Activated CD8-positive, alpha-beta memory T cell treated with anti-CD3 and anti-CD28 coated beads, Interleukin-2, amount 10 ng/mL, durations not matched to agents 7 days and 5 days (primary cell): ENCODE measurements around the gene NAXD. TPM values are rescaled to one million over a fixed set of nuclear protein-coding genes. Genes with fewer than 3 reads are reported as not detected.
"Not testable (repeated sequence)": the region's sequence is repeated elsewhere in the genome, so short reads cannot be mapped to it uniquely, and the experiment has no call there.

Source experiments
- ATAC-seq: fragments of 150-1000 bp; cut with Tn5 transposase; one replicate; pipeline ENCODE4 v1.10.0; 2021; ENCODE audit warnings: moderate library complexity
- CTCF ChIA-PET: fragments of 350-600 bp; sonication (Branson Sonifier 250); formaldehyde crosslinking; loops from one replicate; lab custom pipeline; 2021; ENCODE audit warnings: antibody characterized with exemption; lab: Charles Lee
- DNase-seq: peaks from one replicate; pipeline ENCODE4 v3.0.0-alpha.2; 2020
- H3K27ac Mint-ChIP-seq: one replicate; pipeline ENCODE4 v1.8.0; 2021; ENCODE audit warnings: mild to moderate bottlenecking, mixed read lengths
- H3K27me3 Mint-ChIP-seq: one replicate; pipeline ENCODE4 v1.8.0; 2021; ENCODE audit warnings: mixed read lengths
- H3K36me3 Mint-ChIP-seq: one replicate; pipeline ENCODE4 v1.8.0; 2021; ENCODE audit warnings: mild to moderate bottlenecking, mixed read lengths
- H3K4me1 Mint-ChIP-seq: one replicate; pipeline ENCODE4 v1.8.0; 2021; ENCODE audit warnings: mixed read lengths
- H3K4me3 Mint-ChIP-seq: one replicate; pipeline ENCODE4 v1.8.0; 2021; ENCODE audit warnings: mild to moderate bottlenecking, moderate library complexity, mixed read lengths
- H3K9me3 Mint-ChIP-seq: one replicate; pipeline ENCODE4 v1.8.0; 2022; ENCODE audit warnings: low read depth, mixed read lengths
- total RNA-seq, 2 experiments: library from RNA; stranded (reverse); gene quantifications; one replicate each; pipeline ENCODE4 v1.2.3, GENCODE V29; 2021

The NAXD gene
- total RNA-seq, 2 experiments from 2014 or later = 26.3 to 29.5 TPM

GRCh38 chr13:110658218-110658911, 43.0 kb downstream of the NAXD start:
- peak overlapping the region; percentile 26 for H3K27ac Mint-ChIP-seq
- H3K9me3 Mint-ChIP-seq, ATAC-seq, CTCF ChIA-PET, H3K4me3 Mint-ChIP-seq, DNase-seq, H3K27me3 Mint-ChIP-seq: not testable (repeated sequence)
- peaks cover 56% of the 10 kb centered on the region for H3K36me3 Mint-ChIP-seq
- H3K4me1 Mint-ChIP-seq = peaks cover 17% of the 10 kb centered on the region

- peaks cover 67% of the 10 kb centered on the region for H3K36me3 Mint-ChIP-seq
- no peak overlapping the region for H3K4me3 Mint-ChIP-seq
- DNase-seq (no peak), ATAC-seq (no peak)
- H3K4me1 Mint-ChIP-seq = peaks cover 15% of the 10 kb centered on the region
- H3K9me3 Mint-ChIP-seq = peaks cover 5% of the 10 kb centered on the region
- CTCF ChIA-PET = no interaction called here
- H3K27me3 Mint-ChIP-seq = no peaks in the 10 kb centered on the region
- H3K27ac Mint-ChIP-seq = no peak overlapping the region
Observed at GRCh38 chr13:110661256-110661655, 45.9 kb downstream of the NAXD start.

- DNase-seq = no peak
- H3K27ac Mint-ChIP-seq = no peak overlapping the region
- H3K36me3 Mint-ChIP-seq = peaks cover 68% of the 10 kb centered on the region
- peaks cover 5% of the 10 kb centered on the region for H3K9me3 Mint-ChIP-seq
- no peak for ATAC-seq
- H3K27me3 Mint-ChIP-seq = no peaks in the 10 kb centered on the region
- H3K4me1 Mint-ChIP-seq = peaks cover 13% of the 10 kb centered on the region
- CTCF ChIA-PET = no interaction called here
- no peak overlapping the region for H3K4me3 Mint-ChIP-seq
Observed at GRCh38 chr13:110662091-110662490, 46.7 kb downstream of the NAXD start.

- Mint-ChIP-seq H3K4me1 (peaks cover 11% of the 10 kb centered on the region), H3K9me3 (peaks cover 2% of the 10 kb centered on the region), H3K27me3 (no peaks in the 10 kb centered on the region), H3K4me3 (no peak overlapping the region), H3K36me3 (peaks cover 64% of the 10 kb centered on the region), H3K27ac (no peak overlapping the region)
- DNase-seq (no peak), ATAC-seq (no peak)
- CTCF ChIA-PET = no interaction called here
Observed at GRCh38 chr13:110662777-110663443, 47.6 kb downstream of the NAXD start.

GRCh38 chr13:110663491-110663890, 48.1 kb downstream of the NAXD start:
- Mint-ChIP-seq H3K4me1 (peaks cover 5% of the 10 kb centered on the region), H3K27ac (no peak overlapping the region), H3K9me3 (no peaks in the 10 kb centered on the region), H3K27me3 (no peaks in the 10 kb centered on the region), H3K36me3 (peaks cover 59% of the 10 kb centered on the region), H3K4me3 (no peak overlapping the region)
- CTCF ChIA-PET = interaction anchor here (0.7 kb wide), 1 partner anchor 10 kb away, joined by 3 read pairs; no protein-coding TSS in a partner anchor
- DNase-seq = no peak
- ATAC-seq = no peak

- CTCF ChIA-PET = interaction anchor here (0.7 kb wide), 1 partner anchor 10 kb away, joined by 3 read pairs; no protein-coding TSS in a partner anchor
Observed at GRCh38 chr13:110664041-110664440, 48.7 kb downstream of the NAXD start.

GRCh38 chr13:110664673-110665072, 49.3 kb downstream of the NAXD start:
- Mint-ChIP-seq H3K4me3 (no peak overlapping the region), H3K36me3 (peaks cover 59% of the 10 kb centered on the region), H3K27me3 (no peaks in the 10 kb centered on the region), H3K27ac (no peak overlapping the region), H3K9me3 (no peaks in the 10 kb centered on the region), H3K4me1 (peaks cover 2% of the 10 kb centered on the region)
- CTCF ChIA-PET = no interaction called here
- DNase-seq (no peak), ATAC-seq (no peak)

More at GRCh38 chr13:110664041-110664440, 48.7 kb downstream of the NAXD start:
- Mint-ChIP-seq H3K4me3 (no peak overlapping the region), H3K27ac (no peak overlapping the region), H3K9me3 (no peaks in the 10 kb centered on the region), H3K4me1 (peaks cover 3% of the 10 kb centered on the region), H3K27me3 (no peaks in the 10 kb centered on the region), H3K36me3 (peaks cover 60% of the 10 kb centered on the region)
- ATAC-seq (no peak), DNase-seq (no peak)

GRCh38 chr13:110665491-110666254, 50.3 kb downstream of the NAXD start:
- peaks cover 2% of the 10 kb centered on the region for H3K4me1 Mint-ChIP-seq
- no peaks in the 10 kb centered on the region for H3K27me3 Mint-ChIP-seq
- no peaks in the 10 kb centered on the region for H3K9me3 Mint-ChIP-seq
- no peak overlapping the region for H3K4me3 Mint-ChIP-seq
- H3K27ac Mint-ChIP-seq = no peak overlapping the region
- ATAC-seq (no peak), DNase-seq (no peak)
- peaks cover 58% of the 10 kb centered on the region for H3K36me3 Mint-ChIP-seq
- CTCF ChIA-PET = no interaction called here

- no peak overlapping the region for H3K4me3 Mint-ChIP-seq
- H3K27me3 Mint-ChIP-seq = no peaks in the 10 kb centered on the region
- H3K36me3 Mint-ChIP-seq = peaks cover 60% of the 10 kb centered on the region
- CTCF ChIA-PET = no interaction called here
- peaks cover 2% of the 10 kb centered on the region for H3K4me1 Mint-ChIP-seq
- no peak overlapping the region for H3K27ac Mint-ChIP-seq
- H3K9me3 Mint-ChIP-seq = no peaks in the 10 kb centered on the region
- DNase-seq = no peak
- no peak for ATAC-seq
Observed at GRCh38 chr13:110666255-110666533, 50.8 kb downstream of the NAXD start.

- CTCF ChIA-PET = no interaction called here
- Mint-ChIP-seq H3K4me3 (no peak overlapping the region), H3K27me3 (no peaks in the 10 kb centered on the region), H3K27ac (peak overlapping the region; percentile 8), H3K36me3 (peaks cover 52% of the 10 kb centered on the region), H3K9me3 (no peaks in the 10 kb centered on the region), H3K4me1 (peaks cover 2% of the 10 kb centered on the region)
- DNase-seq (no peak), ATAC-seq (no peak)
Observed at GRCh38 chr13:110669036-110669435, 53.7 kb downstream of the NAXD start.

GRCh38 chr13:110669814-110670213, 54.5 kb downstream of the NAXD start:
- H3K27ac Mint-ChIP-seq, CTCF ChIA-PET, H3K4me3 Mint-ChIP-seq, DNase-seq, H3K4me1 Mint-ChIP-seq, ATAC-seq, H3K9me3 Mint-ChIP-seq, H3K27me3 Mint-ChIP-seq: not testable (repeated sequence)
- peaks cover 58% of the 10 kb centered on the region for H3K36me3 Mint-ChIP-seq

- Mint-ChIP-seq H3K36me3 (peaks cover 66% of the 10 kb centered on the region), H3K4me3 (no peak overlapping the region), H3K27ac (peak overlapping the region; percentile 40), H3K9me3 (no peaks in the 10 kb centered on the region), H3K4me1 (peaks cover 18% of the 10 kb centered on the region), H3K27me3 (no peaks in the 10 kb centered on the region)
- ATAC-seq (peak; percentile 51), DNase-seq (no peak)
- CTCF ChIA-PET = no interaction called here
Observed at GRCh38 chr13:110676595-110677587, 61.5 kb downstream of the NAXD start.
